NCI-H2029 treated with DMSO at 0.1 percent for 48 hours (cell line): ENCODE data around the gene C1GALT1.

ENCODE experiments used
- DNase-seq: peaks from one replicate; lab custom pipeline; 2025; lab: John Stamatoyannopoulos, UW

C1GALT1 gene

DNA sequence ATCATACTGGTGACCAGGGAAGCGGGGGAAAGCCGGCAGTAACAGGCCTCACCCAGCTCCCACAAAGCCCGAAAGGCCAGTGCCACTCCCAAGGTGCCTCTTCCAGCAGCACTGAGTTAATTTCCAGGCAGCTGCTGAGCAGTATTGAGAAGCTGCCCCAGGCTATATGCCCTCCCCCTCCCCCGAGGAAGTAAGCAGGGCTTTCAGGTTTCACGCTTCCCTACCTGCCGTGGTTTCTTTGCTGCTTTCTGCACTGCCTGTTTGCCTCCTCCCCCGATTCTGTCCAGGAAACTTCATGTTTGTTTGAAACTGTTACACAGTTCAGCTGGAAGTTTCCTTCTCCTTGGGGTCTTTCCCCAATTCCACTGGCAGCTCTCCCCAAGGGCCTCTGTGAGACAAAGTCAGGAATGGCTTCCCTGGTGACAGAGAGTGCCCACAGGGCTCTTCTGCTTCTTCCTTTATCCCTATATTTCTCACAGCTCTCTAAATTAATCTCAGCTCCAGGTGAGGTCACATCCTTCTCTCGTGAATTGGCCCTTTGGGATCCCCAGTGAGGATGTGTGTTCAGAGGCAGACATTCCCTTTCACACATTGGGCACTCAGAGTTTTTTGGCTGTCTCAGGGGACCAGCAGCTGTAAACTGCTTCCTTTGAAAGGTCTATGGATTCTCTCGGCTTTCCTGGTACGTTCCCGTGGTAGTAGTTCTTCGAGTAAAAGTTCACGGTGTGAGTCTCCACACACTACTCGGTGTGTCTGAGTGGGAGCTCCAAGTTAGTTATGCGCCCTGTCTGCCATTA is 19.4 kb downstream of the C1GALT1 start:
- no peak for DNase-seq

- DNase-seq, result no peak
These were observed 20.0 kb downstream of the C1GALT1 start for GRCh38 chr7:7202375-7202720.

DNA sequence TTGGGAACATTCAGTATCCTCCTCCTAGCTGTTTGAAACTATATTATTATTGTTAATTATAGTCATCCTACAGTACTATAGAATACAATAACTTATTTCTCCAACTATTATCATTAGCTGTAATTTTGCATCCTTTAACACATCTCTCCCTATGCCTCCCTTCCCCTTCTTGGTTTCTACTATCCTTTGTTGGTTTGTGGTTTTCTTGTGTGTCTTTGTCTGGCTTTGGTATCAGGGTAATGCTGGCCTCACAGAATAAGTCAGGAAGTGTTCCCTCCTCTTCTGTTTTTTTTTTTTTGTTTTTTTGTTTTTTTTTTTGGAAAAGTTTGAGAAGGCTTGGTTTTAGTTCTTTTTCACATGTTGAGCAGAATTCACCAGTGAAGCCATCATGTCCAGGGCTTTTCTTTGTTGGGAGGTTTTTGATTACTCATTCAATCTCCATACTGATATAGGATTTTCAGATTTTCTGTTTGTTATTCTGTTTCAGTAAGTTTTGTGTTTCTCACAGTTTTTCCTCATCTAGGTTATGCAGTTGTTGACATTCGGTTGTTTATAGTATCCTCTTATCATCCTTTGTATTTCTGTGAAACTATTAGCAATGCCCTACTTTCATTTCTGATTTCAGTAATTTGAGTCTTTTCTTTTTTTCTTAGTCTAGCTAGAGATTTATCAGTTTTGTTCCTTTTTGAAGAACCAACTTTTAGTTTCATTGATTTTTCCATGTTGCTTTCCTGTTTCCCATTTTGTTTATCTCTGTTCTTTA is 21.6 kb downstream of the C1GALT1 start:
- DNase-seq, result no peak

DNA sequence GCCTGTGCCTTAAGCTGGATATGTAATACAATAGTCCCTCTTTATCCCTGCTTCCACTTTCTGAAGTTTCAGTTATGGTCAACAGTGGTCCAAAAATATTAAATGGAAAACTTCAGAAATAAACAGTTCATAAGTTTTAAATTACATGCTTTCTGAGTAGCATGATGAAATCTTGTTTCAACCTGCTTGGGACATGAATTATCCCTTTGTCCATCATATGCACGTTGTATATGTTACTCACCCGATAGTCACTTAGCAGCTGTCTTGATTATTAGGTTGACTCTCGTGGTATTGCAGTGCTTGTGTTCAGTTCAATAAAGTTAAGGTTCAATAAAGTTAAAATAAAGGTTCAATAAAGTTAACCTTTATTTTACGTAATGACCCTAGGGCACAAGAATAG is 25.5 kb downstream of the C1GALT1 start:
- no peak for DNase-seq

DNA sequence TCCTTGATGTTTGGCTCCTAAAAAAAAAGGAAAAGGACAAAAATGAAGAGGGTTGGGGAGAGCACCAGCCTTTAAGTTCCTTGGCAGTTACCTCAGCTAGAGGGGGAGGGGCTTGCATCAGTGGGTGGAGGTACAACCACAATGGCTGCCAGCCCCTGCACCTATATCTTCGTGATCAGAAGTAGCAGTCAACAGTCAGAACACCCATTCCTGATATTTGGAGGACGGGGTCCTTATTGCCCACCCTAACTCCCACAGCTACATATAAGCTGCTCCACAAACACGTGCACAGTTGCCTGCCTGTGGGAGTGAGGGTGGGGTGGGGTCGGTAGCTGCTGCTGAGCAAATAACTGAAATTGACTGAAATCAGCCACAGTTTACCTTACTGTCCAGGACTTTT is 26.2 kb downstream of the C1GALT1 start:
- no peak for DNase-seq

DNA sequence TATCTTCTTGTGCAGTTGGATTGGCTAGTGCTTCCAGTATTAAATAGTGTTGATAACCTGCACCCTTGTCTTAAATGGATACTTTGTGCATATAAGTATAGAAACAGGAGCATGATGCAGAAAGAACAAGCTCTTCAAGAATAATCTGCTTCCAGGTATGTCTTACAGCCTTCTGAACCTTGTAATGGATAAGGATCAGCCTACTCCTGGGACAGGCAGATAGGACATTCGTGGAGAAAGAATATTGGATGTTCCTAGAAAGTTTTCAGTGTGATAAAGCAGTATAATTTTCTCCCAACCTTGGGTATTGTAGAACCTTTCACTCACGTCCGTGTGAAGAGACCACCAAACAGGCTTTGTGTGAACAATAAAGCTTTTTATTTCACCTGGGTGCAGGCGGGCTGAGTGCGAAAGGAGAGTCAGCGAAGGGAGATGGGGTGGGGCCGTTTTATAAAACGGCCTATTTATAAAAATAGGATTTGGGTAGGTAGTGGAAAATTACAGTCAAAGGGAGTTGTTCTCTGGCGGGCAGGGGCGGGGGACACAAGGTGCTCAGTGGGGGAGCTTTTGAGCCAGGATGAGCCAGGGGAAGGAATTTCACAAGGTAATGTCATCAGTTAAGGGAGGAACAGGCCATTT is 27.2 kb downstream of the C1GALT1 start:
- DNase-seq, result no peak

- DNase-seq, result no peak
These were observed 28.3 kb downstream of the C1GALT1 start for GRCh38 chr7:7210475-7211237.

DNA sequence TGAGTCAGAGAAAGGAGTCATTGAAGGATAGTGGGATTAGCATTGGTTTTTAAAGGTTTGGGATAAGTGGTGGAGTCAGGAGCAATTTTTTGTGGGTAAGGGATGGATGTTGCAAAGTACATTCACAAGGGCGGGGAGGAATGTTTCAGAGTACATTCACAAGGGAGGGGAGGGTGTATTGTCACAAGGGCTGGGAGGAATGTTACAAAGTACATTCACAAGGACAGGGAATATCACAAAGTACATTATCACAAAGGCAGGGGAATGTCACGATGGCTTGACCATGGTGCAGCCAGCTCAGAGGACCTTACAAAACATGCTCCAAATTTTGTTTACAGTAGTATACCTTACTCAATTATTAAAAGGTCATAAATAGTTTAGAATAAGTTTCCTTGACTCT is 30.3 kb downstream of the C1GALT1 start:
- no peak for DNase-seq

DNA sequence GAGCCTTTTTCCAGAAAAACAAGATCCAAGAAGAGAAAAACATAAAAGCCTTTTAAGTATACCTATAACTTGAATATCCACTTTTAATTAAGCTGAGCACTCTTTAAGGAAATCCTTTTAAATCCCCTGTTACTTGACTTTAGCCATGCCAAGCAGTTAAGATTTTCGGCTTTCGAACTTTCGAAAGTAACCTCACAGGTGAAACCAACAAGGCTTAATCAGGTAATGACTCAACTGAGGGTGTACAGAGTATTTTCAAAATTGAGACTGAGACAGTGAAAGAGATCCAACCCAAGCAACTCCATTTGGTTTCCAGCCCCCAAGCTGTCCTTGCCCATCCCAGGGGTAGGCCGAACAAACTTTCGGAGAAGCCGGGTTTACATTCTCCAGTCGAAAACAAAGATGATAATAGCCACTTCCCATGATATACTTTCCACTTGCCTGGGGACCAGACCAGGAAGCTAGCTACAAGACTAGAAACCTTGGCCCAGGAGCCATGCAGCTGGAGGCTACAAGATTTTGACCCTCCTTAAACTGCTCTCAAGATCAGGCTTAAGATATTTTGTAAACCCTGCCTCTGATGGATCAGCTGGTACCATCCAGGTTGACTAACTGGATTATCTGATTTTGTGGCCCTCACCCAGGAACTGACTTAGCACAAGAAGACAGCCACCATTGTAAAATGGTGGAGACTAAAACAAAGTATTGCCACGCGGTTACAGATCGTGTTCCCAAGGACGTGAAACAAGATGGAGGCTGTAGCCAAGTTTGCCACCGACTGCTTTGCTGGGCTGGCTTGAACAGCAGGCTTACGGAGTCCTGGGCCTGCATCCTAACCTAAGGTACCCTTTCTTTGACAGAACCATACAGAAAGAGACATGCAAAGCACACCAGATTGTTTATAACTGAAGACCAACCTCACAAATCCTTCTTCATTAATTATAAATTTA is 32.3 kb downstream of the C1GALT1 start:
- DNase-seq, result no peak

- DNase-seq, result no peak
These were observed 33.9 kb downstream of the C1GALT1 start for GRCh38 chr7:7216279-7216678.

DNA sequence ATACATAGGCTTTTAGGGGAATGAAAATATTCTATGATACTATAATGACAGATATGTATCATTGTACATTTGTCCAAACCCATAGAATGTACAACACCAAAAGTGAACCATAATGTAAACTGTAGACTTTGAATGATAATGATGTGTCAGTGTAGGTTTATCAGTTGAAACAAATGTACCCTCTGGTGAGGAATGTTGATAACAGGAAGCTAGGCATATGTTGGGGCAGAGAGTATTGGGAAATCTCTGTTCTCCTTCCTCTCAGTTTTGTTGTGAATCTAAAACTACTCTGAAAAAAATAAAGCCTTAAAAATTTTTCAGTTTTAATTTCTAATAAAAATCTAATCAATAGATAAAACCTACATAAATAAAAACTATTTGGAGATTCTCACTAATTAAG is 36.9 kb downstream of the C1GALT1 start:
- DNase-seq, result no peak

DNA sequence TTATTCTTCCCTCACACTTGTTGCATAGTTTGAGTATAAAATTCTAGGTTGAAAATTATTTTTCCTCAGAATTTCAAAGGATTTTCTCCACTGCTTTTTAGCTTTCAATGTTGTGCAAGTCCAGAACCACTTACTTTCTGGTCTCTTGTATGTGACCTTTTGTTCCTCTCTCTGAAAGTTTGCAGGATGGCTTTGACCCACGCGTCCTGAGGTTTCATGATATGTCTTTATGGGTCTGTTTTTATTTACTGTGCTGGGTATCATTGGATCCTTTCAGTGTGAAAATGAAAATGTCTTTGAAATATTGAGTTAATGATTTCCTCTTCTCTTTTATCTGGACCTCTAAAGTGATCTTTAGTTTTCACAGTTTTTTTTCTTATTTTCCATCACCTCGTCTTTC is 38.5 kb downstream of the C1GALT1 start:
- DNase-seq, result no peak

- DNase-seq, result no peak
These were observed 39.3 kb downstream of the C1GALT1 start for GRCh38 chr7:7221599-7222038.

- no peak for DNase-seq
These were observed 40.9 kb downstream of the C1GALT1 start for GRCh38 chr7:7223250-7223649.

- no peak for DNase-seq
These were observed 44.1 kb downstream of the C1GALT1 start for GRCh38 chr7:7226407-7226806.

- no peak for DNase-seq
These were observed 46.1 kb downstream of the C1GALT1 start for GRCh38 chr7:7228472-7228871.

DNA sequence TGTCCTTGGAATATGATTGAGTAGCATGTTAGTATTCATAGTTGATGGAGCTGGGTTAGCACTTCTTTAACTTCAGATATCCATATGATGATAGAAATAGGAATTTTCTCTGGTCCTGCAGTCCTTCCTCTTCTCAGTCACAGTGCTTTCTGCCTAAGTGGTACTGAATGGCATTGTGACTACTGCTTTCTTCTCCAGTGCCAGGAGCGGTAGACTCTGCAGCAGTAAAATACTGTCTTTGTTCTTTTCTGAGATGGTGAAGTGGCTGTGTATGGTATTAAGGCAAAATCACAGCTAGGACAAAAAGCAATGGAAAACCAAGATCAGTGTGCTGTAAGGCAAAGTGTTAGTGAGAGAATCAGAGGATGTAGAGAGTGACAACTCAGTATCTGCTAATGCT is 46.6 kb downstream of the C1GALT1 start:
- DNase-seq, result no peak

GRCh38 chr7:7231000-7231399 is 48.7 kb downstream of the C1GALT1 start:
- DNase-seq, result no peak

DNA sequence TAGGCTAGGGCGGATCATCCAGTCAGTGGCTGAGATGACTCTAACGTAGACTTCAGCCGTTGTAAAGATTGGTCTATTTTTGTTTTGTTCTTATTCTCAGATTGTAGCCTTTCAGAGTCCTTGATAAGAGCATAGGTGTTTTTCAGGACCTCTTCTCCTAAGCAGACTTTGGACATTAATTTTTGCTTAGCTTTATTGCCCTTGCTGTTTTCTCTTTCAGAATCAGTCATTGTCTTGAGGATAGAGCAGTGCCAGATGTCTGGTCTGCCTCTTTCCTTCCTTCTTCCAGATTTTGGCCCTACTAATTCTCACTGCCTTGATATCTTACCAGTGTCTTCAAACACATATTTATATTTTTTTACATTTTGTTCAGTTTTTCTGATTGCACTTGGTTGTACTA is 49.5 kb downstream of the C1GALT1 start:
- DNase-seq, result no peak

DNA sequence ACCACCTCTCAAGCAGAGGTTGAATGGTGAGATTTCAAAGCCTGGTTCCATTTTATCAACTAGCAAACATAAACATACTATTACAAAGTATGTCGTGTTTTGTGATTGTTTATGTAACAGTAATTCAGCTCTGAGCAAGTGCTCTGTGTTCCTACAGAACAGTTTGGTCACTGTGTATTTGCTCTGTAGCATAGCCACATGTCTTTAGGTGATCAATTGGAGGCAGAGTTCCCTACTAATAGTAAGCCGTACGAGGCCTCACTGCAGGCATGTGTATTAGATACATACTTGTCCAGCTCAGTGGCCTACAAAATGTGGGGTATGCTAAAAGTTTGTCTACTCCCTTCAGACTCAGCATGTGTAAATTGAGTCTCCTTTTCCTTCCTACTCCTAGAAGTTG is 53.0 kb downstream of the C1GALT1 start:
- DNase-seq, result no peak

DNA sequence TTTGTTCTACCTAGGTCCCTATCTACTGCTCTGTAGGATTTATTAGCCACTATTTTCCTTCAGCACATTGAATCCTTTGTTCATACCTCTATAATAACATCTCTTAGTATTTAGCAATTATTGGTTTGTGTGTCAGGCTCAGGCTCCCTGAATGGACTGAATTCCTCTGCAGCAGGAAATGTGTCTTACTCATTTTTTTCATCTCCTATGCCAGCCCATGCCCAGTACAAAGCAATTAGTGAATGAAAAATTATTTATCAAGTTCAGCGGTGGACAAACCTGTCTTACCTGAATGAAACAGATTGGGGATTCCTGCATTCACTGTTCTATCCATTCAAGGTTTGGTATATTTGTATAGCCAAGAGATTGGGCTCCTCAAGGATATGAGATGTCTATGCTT is 53.7 kb downstream of the C1GALT1 start:
- DNase-seq, result no peak
